Psoas muscle (tissue), 8 donors: ENCODE results near the gene CLECL1. TPM values are rescaled to one million over a fixed set of nuclear protein-coding genes. Genes with fewer than 3 reads are reported as not detected.
"Not testable (repeated sequence)": the region's sequence is repeated elsewhere in the genome, so short reads cannot be mapped to it uniquely, and the experiment has no call there.

ENCODE experiments used
- ATAC-seq, 4 donors: fragments of 200-7000 bp; cut with Tn5 transposase; one replicate each; pipeline ENCODE4 v1.9.1; 2020; ENCODE audit warnings: moderate library complexity in 3 of 4, mild to moderate bottlenecking in 2 of 4
- DNase-seq, 2 donors: peaks; one replicate each; pipeline ENCODE4 v3.0.0-alpha.2; 2020
- H3K27ac ChIP-seq: fragments of 200-600 bp; one replicate; pipeline ENCODE4 v1.8.0; 2022
- H3K27me3 ChIP-seq, 3 donors: fragments of 200-600 bp in 1 of 3; one replicate each; pipeline versions ENCODE4 v1.6.1 to v1.8.0; 2013 to 2022; ENCODE audit warnings: low read length in 2 of 3, mild to moderate bottlenecking in 2 of 3, moderate library complexity in 1 of 3; ENCODE audit not compliant: insufficient read depth in 3 of 3
- H3K36me3 ChIP-seq, 2 donors: fragments of 200-600 bp in 1 of 2; one replicate each; pipeline versions ENCODE4 v1.6.1 to v1.8.0; 2013 to 2022; ENCODE audit warnings: low read depth in 1 of 2, mild to moderate bottlenecking in 1 of 2, moderate library complexity in 1 of 2; ENCODE audit not compliant: insufficient read depth in 1 of 2
- H3K4me1 ChIP-seq: fragments of 200-600 bp; one replicate; pipeline ENCODE4 v1.8.0; 2022
- H3K4me3 ChIP-seq: fragments of 200-600 bp; one replicate; pipeline ENCODE4 v1.8.0; 2022; ENCODE audit warnings: mild to moderate bottlenecking
- H3K9me3 ChIP-seq: fragments of 200-600 bp; one replicate; pipeline ENCODE4 v1.8.0; 2022
- CTCF ChIP-seq: fragments of 200-600 bp; IDR thresholded peaks from one replicate; pipeline ENCODE4 v1.8.0; 2022; ENCODE audit warnings: antibody characterized with exemption
- WGBS, 3 donors: extraction: QIAGEN DNeasy Blood & Tissue Kit; methylation state at CpG; one replicate each; pipeline versions ENCODE4 v1.1.6 to v1.1.7; 2013; 5-methylcytosine and 5-hydroxymethylcytosine counted together
- intact Hi-C, 2 donors: fragments of 100-400 bp; cut with DNase I; formaldehyde crosslinking; loops; one replicate each; pipeline versions ENCODE4 v1.11.0 to v1.14.2; 2022
- polyA plus RNA-seq, 3 donors: library from polyadenylated mRNA; stranded (reverse); fragments of 200-250 nt; gene quantifications; one replicate each; pipeline ENCODE4 v1.2.3, GENCODE V29; 2013
- total RNA-seq, 4 donors: library from RNA; stranded (reverse); fragmentation: NEBNext Ultra II Directional in 2 of 4; extraction: Animal tissue kit (Norgen Biotek cat#: 25700) in 2 of 4; gene quantifications; one replicate each; pipeline versions ENCODE4 v1.2.1 to v1.2.4, GENCODE V29; 2021 to 2023
- donor health status: healthy with polysubstance abuse.
- donor health status: DM: no; HTN: no; CAD: no; lungs with moderate emphysema.
- donor health status: Bipolar disorder and iron deficiency.
- donor health status: healthy.
- donor health status: DM: yes; HTN: yes; CAD: no.
- donor health status: DM: no; HTN: no; CAD: no.
- donor health status: DM: no; HTN: no; CAD: no.
- donor health status: DM: yes; HTN: yes; CAD: no.

Gene CLECL1
- total and polyA plus RNA-seq, 7 donors, result 0.10 to 0.42 (median 0.28) TPM; not detected in 4

- H3K9me3 ChIP-seq, result peaks cover 3% of the 10 kb centered on the region
- ATAC-seq, result no peak
- DNase-seq, result no peak
- H3K27me3 ChIP-seq, result no peaks in the 10 kb centered on the region
- WGBS, 3 donors, result 72 to 91% (median 75%) methylated on average over 1 of the region's 1 CpG
- H3K4me3 ChIP-seq, result no peak overlapping the region
- intact Hi-C loops, result no loop called here
- no peak overlapping the region for H3K27ac ChIP-seq
- H3K36me3 ChIP-seq, result peaks cover 0 to 34% of the 10 kb centered on the region in 2 donors
- no peaks in the 10 kb centered on the region for H3K4me1 ChIP-seq
- TF ChIP-seq CTCF, result no peak
These were observed 45.7 kb downstream of the CLECL1 start for GRCh38 chr12:9687228-9687627.

DNA sequence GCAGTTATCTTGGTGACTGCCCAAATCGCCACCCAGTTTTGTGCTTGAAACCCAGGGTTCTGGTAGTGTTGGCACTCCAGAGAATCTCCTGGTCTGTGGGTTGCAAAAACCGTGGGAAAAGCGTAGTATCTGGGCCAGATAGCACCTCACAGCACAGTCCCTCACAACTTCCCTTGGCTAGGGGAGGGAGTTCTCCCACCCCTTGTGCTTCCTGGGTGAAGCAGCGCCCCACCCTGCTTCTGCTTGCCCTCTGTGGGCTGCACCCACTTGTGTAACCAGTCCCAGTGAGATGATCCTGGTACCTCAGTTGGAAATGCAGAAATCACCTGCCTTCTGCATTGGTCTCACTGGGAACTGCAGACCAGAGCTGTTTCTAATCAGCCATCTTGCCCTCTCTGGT, 47.0 kb downstream of the CLECL1 start:
- TF ChIP-seq CTCF, result no peak
- peaks cover 3% of the 10 kb centered on the region for H3K9me3 ChIP-seq
- no peak overlapping the region for H3K27ac ChIP-seq
- no peak for ATAC-seq
- H3K36me3 ChIP-seq, result peaks cover 0 to 40% of the 10 kb centered on the region in 2 donors
- H3K27me3 ChIP-seq, result no peaks in the 10 kb centered on the region
- no peak overlapping the region for H3K4me3 ChIP-seq
- DNase-seq, result no peak
- no peaks in the 10 kb centered on the region for H3K4me1 ChIP-seq
- intact Hi-C loops, result no loop called here
- 90 to 98% (median 96%) methylated on average over 4 of the region's 4 CpGs for whole genome bisulfite sequencing, 3 donors

DNA sequence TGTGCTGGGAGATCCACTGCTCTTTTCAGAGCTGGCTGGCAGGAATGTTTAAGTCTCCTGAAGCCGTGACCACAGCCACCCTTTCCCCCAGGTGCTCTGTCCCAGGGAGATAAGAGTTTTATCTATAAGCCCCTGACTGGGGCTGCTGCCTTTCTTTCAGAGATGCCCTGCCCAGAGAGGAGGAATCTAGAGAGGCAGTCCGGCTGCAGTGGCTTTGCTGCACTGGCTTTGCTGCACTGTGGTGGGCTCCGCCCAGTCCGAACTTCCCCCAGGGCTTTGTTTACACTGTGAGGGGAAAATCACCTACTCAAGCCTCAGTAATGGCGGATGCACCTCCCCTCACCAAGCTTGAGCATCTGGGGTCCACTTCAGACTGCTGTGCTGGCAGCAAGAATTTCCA, 47.5 kb downstream of the CLECL1 start:
- peak in 1 of 2 donors; percentile 32 for DNase-seq
- intact Hi-C loops, H3K27me3 ChIP-seq, H3K27ac ChIP-seq, H3K4me1 ChIP-seq, ATAC-seq, H3K9me3 ChIP-seq, H3K4me3 ChIP-seq: not testable (repeated sequence)
- 89 to 94% (median 89%) methylated on average over 5 of the region's 5 CpGs for WGBS, 3 donors
- H3K36me3 ChIP-seq, result peaks cover 0 to 36% of the 10 kb centered on the region in 2 donors

GRCh38 chr12:9682949-9683348, 49.9 kb downstream of the CLECL1 start:
- DNase-seq, H3K4me3 ChIP-seq, H3K9me3 ChIP-seq, H3K4me1 ChIP-seq, H3K27me3 ChIP-seq, ATAC-seq, H3K27ac ChIP-seq, intact Hi-C loops: not testable (repeated sequence)
- 96 to 99% (median 97%) methylated on average over 2 of the region's 2 CpGs for WGBS, 3 donors
- H3K36me3 ChIP-seq, result peaks cover 0 to 16% of the 10 kb centered on the region in 2 donors

- ATAC-seq, DNase-seq, H3K9me3 ChIP-seq, H3K27ac ChIP-seq, H3K27me3 ChIP-seq, intact Hi-C loops, H3K4me1 ChIP-seq, H3K4me3 ChIP-seq: not testable (repeated sequence)
- WGBS, 3 donors, result 96 to 98% (median 98%) methylated on average over 4 of the region's 4 CpGs
- peaks cover 0 to 13% of the 10 kb centered on the region in 2 donors for H3K36me3 ChIP-seq
These were observed 50.4 kb downstream of the CLECL1 start for GRCh38 chr12:9682508-9682907.

DNA sequence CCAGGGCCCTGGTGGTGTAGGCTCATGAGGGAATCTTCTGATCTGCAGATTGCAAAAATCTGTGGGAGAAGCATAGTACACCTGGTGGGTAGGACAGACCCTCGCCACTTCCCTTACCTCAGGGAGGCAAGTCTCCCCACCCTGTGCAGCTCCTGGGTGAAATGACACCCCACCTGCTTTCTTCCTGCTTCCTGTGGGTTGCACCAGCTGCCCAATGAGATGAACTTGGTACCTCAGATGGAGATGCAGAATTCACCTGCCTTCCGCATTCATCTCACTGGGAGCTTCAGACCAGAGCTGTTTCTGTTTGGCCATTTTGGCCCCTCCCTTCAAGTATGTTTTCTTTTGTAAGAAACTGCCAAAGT, 58.7 kb downstream of the CLECL1 start:
- Histone ChIP-seq H3K4me1 (no peaks in the 10 kb centered on the region), H3K27me3 (no peaks in the 10 kb centered on the region), H3K4me3 (no peak overlapping the region), H3K9me3 (peaks cover 5% of the 10 kb centered on the region), H3K27ac (no peak overlapping the region), H3K36me3 (no peaks in the 10 kb centered on the region)
- no peak for DNase-seq
- intact Hi-C loops, result no loop called here
- no peak for ATAC-seq
- no peak for TF ChIP-seq CTCF
- WGBS, 3 donors, result 93 to 98% (median 94%) methylated on average over 2 of the region's 2 CpGs
